Ishikawa (cell line): ENCODE measurements around the gene MRPL40.

Source experiments
- CEBPB ChIP-seq: IDR thresholded peaks from 2 replicates; pipeline ENCODE4 v1.6.1; 2012
- CREB1 ChIP-seq: IDR thresholded peaks from 2 replicates; pipeline ENCODE4 v1.6.1; 2012; ENCODE audit warnings: low read depth
- EGR1 ChIP-seq: IDR thresholded peaks from 2 replicates; pipeline ENCODE4 v1.6.1; 2012
- EP300 ChIP-seq: IDR thresholded peaks from 2 replicates; pipeline ENCODE4 v1.6.1; 2012; ENCODE audit warnings: borderline replicate concordance
- FOXM1 ChIP-seq: IDR thresholded peaks from 2 replicates; pipeline ENCODE4 v1.6.1; 2012; ENCODE audit warnings: low read depth, borderline replicate concordance
- RAD21 ChIP-seq: IDR thresholded peaks from 2 replicates; pipeline ENCODE4 v1.6.1; 2012; ENCODE audit warnings: low read depth
- TAF1 ChIP-seq: IDR thresholded peaks from 2 replicates; pipeline ENCODE4 v1.6.1; 2012; ENCODE audit warnings: low read depth, mild to moderate bottlenecking
- TCF12 ChIP-seq: IDR thresholded peaks from 2 replicates; pipeline ENCODE4 v1.6.1; 2012; ENCODE audit warnings: low read depth
- TEAD4 ChIP-seq: IDR thresholded peaks from 2 replicates; pipeline ENCODE4 v1.6.1; 2012
- YY1 ChIP-seq: IDR thresholded peaks from 2 replicates; pipeline ENCODE4 v1.6.1; 2012; ENCODE audit warnings: low read depth
- ZBTB7A ChIP-seq: IDR thresholded peaks from 2 replicates; pipeline ENCODE4 v1.6.1; 2012; ENCODE audit warnings: low read depth
- TF ChIP-seq, protein P1 (sequence below): IDR thresholded peaks from 2 replicates; pipeline ENCODE4 v1.6.1; 2012; ENCODE audit warnings: low read depth, mild to moderate bottlenecking
- TF ChIP-seq, protein P2 (sequence below): IDR thresholded peaks from 2 replicates; pipeline ENCODE4 v1.6.1; 2012
- TF ChIP-seq, protein P3 (sequence below): IDR thresholded peaks from 2 replicates; pipeline ENCODE4 v1.6.1; 2012

DNA sequence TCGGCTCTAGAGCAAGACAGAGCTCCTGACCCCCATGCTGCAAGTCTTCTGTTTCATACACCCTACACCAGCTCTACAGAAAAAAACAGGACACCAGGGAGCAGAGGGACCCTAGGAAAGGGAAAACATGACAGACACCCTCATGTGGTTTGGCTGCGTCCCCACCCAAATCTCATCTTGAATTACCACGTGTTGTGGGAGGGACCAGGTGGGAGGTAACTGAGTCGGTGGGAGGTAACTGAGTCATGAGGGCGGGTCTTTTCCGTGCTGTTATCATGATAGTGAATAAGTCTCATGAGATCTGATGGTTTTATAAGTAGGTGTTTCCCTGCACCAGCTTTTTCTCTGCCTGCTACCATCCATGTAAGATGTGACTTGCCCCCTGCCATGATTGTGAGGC lies 21.8 kb downstream of the MRPL40 start:
- TF ChIP-seq RAD21 (no peak), ZBTB7A (no peak), EGR1 (no peak), EP300 (no peak), CREB1 (no peak), TCF12 (no peak), TAF1 (no peak), CEBPB (no peak), YY1 (no peak), FOXM1 (no peak), TEAD4 (no peak)
- TF ChIP-seq, protein P1, sequence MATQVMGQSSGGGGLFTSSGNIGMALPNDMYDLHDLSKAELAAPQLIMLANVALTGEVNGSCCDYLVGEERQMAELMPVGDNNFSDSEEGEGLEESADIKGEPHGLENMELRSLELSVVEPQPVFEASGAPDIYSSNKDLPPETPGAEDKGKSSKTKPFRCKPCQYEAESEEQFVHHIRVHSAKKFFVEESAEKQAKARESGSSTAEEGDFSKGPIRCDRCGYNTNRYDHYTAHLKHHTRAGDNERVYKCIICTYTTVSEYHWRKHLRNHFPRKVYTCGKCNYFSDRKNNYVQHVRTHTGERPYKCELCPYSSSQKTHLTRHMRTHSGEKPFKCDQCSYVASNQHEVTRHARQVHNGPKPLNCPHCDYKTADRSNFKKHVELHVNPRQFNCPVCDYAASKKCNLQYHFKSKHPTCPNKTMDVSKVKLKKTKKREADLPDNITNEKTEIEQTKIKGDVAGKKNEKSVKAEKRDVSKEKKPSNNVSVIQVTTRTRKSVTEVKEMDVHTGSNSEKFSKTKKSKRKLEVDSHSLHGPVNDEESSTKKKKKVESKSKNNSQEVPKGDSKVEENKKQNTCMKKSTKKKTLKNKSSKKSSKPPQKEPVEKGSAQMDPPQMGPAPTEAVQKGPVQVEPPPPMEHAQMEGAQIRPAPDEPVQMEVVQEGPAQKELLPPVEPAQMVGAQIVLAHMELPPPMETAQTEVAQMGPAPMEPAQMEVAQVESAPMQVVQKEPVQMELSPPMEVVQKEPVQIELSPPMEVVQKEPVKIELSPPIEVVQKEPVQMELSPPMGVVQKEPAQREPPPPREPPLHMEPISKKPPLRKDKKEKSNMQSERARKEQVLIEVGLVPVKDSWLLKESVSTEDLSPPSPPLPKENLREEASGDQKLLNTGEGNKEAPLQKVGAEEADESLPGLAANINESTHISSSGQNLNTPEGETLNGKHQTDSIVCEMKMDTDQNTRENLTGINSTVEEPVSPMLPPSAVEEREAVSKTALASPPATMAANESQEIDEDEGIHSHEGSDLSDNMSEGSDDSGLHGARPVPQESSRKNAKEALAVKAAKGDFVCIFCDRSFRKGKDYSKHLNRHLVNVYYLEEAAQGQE: no peak
- TF ChIP-seq, protein P2, sequence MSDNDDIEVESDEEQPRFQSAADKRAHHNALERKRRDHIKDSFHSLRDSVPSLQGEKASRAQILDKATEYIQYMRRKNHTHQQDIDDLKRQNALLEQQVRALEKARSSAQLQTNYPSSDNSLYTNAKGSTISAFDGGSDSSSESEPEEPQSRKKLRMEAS: no peak
- TF ChIP-seq, protein P3, sequence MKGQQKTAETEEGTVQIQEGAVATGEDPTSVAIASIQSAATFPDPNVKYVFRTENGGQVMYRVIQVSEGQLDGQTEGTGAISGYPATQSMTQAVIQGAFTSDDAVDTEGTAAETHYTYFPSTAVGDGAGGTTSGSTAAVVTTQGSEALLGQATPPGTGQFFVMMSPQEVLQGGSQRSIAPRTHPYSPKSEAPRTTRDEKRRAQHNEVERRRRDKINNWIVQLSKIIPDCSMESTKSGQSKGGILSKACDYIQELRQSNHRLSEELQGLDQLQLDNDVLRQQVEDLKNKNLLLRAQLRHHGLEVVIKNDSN: no peak
